Measurements from ENCODE around the gene TBK1. TPM values are rescaled to one million over a fixed set of nuclear protein-coding genes. Genes with fewer than 3 reads are reported as not detected.

Gene TBK1
- total and polyA plus RNA-seq, 2 of the 13 experiments (the other 11 are each of a cell fraction or from before 2014, with no cell fraction given) = 10.3 to 25.2 TPM

DNA sequence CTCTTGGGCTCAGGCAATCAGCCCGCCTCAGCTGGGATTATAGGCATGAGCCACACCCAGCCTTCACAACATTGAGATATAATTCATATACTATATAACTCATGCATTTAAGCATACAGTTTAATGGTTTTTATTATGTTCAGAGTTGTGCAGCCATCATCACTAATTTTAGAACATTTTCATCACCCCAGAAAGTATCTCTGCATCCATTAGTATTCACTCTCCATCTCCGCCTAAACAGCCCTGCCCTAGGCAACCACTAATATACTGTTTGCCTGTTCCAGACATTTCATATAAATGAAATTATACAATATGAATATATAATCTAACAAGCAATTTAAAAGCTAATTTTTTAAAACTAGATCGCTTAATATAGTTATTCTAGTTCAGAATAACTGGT is 34.7 kb downstream of the TBK1 start:
- Histone ChIP-seq H3K27ac (ENCODE audit: extremely low read length, insufficient read depth, low read length) (no peak overlapping the region), H4K20me1 (ENCODE audit: insufficient read depth, low read length) (no peaks in the 10 kb centered on the region), H3K4me3 (replicated peaks in 1 of 3; ENCODE audit: insufficient read depth in 1 of 3, low read depth in 2 of 3, low read length in 3 of 3) (no peak overlapping the region), H3K4me1 (ENCODE audit: insufficient read depth, low read length) (no peaks in the 10 kb centered on the region), H3K36me3 (replicated peaks in 1 of 2; ENCODE audit: control insufficient read depth in 1 of 2, insufficient read depth in 2 of 2, low read length in 2 of 2) (peaks cover 4 to 57% of the 10 kb centered on the region in 2 experiments), H3K4me2 (ENCODE audit: low read depth, low read length) (no peak overlapping the region), H3K27me3 (ENCODE audit: control insufficient read depth in 1 of 2, insufficient read depth in 2 of 2, low read length in 2 of 2) (no peaks in the 10 kb centered on the region), H3K9ac (ENCODE audit: insufficient read depth, low read depth, low read length) (no peak overlapping the region), H3K9me3 (ENCODE audit: low read length) (no peaks in the 10 kb centered on the region), H3K79me2 (ENCODE audit: insufficient read depth, low read length) (no peaks in the 10 kb centered on the region), H2AFZ (ENCODE audit: low read length) (no peak overlapping the region)
- WGBS (ENCODE audit: low lambda C conversion rate) = 98% methylated on average over 3 of the region's 3 CpGs
- CTCF ChIA-PET (ENCODE audit: low intra/inter-chr PET ratio, low total read pairs) = no interaction called here
- BruUV-seq (replicated peaks) = no TSS peak
- TF ChIP-seq ZNF567 (CRISPR knock-in tag; IDR thresholded peaks at IDR 0.05; ENCODE audit: borderline replicate concordance) (no peak), U2AF1 (optimal IDR thresholded peaks at IDR 0.05; ENCODE audit: low read depth, low read length) (no peak), AKAP8 (CRISPR knock-in tag; IDR thresholded peaks at IDR 0.05) (no peak), SP5 (CRISPR knock-in tag; IDR thresholded peaks at IDR 0.05; ENCODE audit: borderline replicate concordance, low read depth) (no peak), POGZ (CRISPR knock-in tag; IDR thresholded peaks at IDR 0.05) (no peak), IKZF4 (CRISPR knock-in tag; IDR thresholded peaks at IDR 0.05; ENCODE audit: borderline replicate concordance, low read depth, not compliant biosample characterization) (no peak), STAG1 (CRISPR knock-in tag; IDR thresholded peaks at IDR 0.05) (no peak), PCBP1 (IDR thresholded peaks at IDR 0.05; ENCODE audit: borderline replicate concordance, low read depth, low read length) (no peak), TOPORS (CRISPR knock-in tag; IDR thresholded peaks at IDR 0.05) (no peak), POLR2G (IDR thresholded peaks at IDR 0.05; ENCODE audit: low read depth, low read length) (no peak), REXO4 (CRISPR knock-in tag; IDR thresholded peaks at IDR 0.05; ENCODE audit: borderline replicate concordance) (no peak), ZBTB33 (CRISPR knock-in tag; IDR thresholded peaks at IDR 0.05) (no peak), HHEX (CRISPR knock-in tag; IDR thresholded peaks at IDR 0.05) (no peak), XRCC5 (optimal IDR thresholded peaks at IDR 0.05; ENCODE audit: low read length) (no peak), SPEN (CRISPR knock-in tag; IDR thresholded peaks at IDR 0.05; ENCODE audit: low read depth) (no peak), ZNF788 (CRISPR knock-in tag; IDR thresholded peaks at IDR 0.05; ENCODE audit: borderline replicate concordance) (no peak), ZFP36 (IDR thresholded peaks at IDR 0.05; ENCODE audit: borderline replicate concordance, low read depth, low read length, partially characterized antibody) (no peak), PHF21A (CRISPR knock-in tag; IDR thresholded peaks at IDR 0.05) (no peak)
- TF ChIP-seq, protein P1, sequence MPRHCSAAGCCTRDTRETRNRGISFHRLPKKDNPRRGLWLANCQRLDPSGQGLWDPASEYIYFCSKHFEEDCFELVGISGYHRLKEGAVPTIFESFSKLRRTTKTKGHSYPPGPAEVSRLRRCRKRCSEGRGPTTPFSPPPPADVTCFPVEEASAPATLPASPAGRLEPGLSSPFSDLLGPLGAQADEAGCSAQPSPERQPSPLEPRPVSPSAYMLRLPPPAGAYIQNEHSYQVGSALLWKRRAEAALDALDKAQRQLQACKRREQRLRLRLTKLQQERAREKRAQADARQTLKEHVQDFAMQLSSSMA (CRISPR knock-in tag; IDR thresholded peaks at IDR 0.05) = no peak
- no peak for ATAC-seq
- in situ Hi-C loops (cut with HindIII; ENCODE audit: extremely low pct_ligation_motif_present, low pct_unique_long_range_greater_than_20kb) (no loop called here), intact Hi-C loops (cut with micrococcal nuclease; ENCODE audit: unreplicated experiment) (no loop called here)
- FAIRE-seq = no peak
- no peak for DNase-seq (ENCODE audit: low spot score)
- POLR2A ChIA-PET = no interaction called here
